ENCODE measurements around the gene SHMT2.

DNA sequence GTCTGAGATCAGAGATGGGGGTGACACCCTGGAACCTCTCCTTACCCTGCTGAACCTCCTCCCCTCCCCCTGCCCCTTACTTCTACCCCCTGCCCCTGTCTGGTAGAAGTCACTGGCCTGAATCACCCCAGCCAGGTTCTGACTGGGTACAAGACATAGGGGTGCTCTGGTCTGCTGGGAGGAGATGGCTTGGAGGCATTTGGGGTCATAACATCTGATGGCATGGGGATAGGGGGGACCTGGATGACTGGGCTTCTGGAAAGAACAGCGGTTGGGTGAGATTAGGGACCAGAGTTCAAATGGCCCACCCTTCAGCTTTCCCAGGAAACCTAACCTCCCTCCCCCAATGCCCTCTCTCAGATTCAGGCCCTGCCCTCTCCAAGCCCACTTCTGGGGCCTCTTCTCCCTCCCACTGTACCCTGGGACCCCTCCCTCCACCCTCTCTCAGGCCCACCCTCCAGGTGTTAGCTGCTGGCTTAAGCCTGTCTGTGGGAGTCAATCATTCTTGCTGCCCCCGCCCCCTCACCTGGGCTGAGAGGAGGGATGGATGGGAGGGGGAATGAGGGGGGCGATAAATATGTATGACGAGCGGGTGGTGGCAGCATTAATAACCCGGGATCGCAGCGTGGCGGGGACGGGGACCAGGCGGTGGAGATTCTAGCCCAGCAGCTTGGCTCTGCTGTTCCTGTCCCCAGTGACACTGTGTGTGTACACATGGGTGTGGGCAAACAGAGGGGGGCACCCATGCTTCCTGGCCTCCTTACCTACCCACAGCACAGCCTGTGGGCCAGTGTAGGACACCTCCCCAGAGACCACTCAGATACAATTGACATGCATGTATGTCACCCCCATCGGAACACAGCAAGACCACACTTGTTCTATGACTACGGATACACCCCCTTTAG, 7.0 kb upstream of the SHMT2 start:
- TF ChIP-seq NR1H2 (CRISPR knock-in tag; IDR thresholded peaks at IDR 0.05; ENCODE audit: borderline replicate concordance, low read depth) (no peak), ZNF234 (CRISPR knock-in tag; conservative IDR thresholded peaks at IDR 0.05) (no peak), ZNF619 (CRISPR knock-in tag; IDR thresholded peaks at IDR 0.05) (no peak)

Data from HepG2 (cell line).